Measurements from ENCODE around the gene AMFR.

- TF ChIP-seq CTCF (IDR thresholded peaks at IDR 0.05; ENCODE audit: low read length) = no peak
- no peak for TF ChIP-seq EZH2 (IDR thresholded peaks at IDR 0.05; ENCODE audit: borderline replicate concordance, low read length)
Measured at GRCh38 chr16:56368545-56368944, 56.8 kb downstream of the AMFR start.
